DMS79 treated with DMSO at 0.1 percent for 48 hours (cell line): ENCODE results near the gene ARHGEF35.
"Not testable (repeated sequence)": the region's sequence is repeated elsewhere in the genome, so short reads cannot be mapped to it uniquely, and the experiment has no call there.

Source experiments
- DNase-seq: peaks from one replicate; lab custom pipeline; 2025; lab: John Stamatoyannopoulos, UW

The ARHGEF35 gene

DNA sequence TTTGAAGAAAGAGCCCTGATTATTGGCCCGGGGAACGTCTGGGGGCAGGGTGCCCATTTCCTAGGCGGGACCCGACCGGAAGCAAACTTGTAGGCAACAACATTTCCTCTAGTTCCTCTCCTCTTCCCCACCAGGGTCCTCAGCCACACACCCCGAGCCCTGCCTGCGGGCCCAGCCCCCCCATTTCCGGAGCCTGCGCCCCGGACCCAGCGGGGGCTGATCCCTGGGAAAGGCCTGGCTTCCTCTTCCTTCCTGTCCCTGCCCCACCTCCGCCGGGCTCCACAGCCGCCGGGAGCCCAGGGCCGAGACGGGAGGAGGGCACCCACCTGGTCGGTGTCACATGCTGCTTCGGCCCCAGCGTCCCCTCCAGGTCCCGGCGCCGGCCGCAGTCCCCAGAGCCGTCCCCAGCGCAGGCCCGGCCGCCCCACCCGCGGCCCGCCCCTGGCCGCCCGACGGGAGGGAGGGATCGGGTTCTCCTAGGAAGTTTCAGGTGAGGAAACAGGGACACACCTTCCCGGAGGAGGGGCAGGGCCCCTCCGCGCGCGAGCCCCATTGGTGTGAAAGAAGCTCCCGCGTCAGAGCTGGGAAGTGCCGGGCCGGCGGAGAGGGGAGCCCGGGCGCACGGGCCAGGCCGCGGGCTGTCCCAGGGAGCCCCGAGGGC, at the start of gene ARHGEF35:
TSS of gene ARHGEF35 (minus strand) at position 622 of the 661 bp plus-strand sequence. CDS start 7,450 bp downstream, outside the sequence.
- DNase-seq = not testable (repeated sequence)

GRCh38 chr7:144245372-144245771, 49.7 kb upstream of the ARHGEF35 start:
- not testable (repeated sequence) for DNase-seq

GRCh38 chr7:144239365-144239764, 43.7 kb upstream of the ARHGEF35 start, which contains the start of gene OR2A42:
Gene OR2A42 (minus strand): TSS chr7:144239605. CDS start chr7:144232843, 6,762 bp downstream.
- DNase-seq = not testable (repeated sequence)

DNA sequence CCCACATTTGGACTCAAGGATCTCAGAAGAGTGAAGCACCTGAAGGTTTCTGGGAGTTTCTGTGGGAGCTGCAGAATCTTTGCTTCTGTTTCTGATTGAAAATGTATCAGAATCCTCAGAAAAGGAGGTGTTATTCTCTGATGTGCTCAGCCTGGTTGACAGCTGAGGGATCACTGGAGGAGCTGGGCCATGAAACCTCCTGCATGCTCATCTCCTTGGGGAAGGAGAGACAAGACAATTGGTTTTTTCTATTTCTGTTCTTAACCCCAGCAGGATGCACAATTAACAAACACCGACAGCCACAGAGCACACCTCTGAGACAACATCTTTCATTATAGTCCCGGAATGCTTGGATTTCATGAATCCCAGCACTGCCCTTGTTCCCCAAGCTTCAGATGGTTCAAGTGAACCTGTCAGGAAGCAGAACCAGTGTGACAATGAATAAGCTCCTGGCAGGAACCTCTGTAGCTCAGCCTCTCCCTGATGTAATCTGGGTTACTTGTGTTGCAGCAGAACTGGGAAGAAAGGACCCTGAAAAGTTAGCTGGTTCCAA, 43.0 kb upstream of the ARHGEF35 start:
- not testable (repeated sequence) for DNase-seq

DNA sequence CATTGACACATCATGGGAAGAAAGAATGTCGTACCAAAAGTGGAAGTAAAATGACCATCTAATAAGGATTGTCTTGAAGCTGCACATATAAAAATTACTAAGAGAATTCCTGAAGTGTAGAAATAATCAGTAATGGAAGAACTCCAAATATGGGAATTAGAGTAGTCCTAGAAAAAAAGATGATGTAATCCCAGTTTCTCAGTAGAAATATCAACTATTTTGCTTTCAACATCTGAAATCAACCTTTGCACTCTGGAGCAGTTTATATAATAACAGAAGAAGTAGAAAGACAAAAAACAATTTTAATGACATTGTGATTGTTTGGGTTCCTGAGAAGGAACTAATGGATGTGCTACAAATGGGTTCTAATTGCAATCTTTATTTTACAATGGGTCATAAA, 37.4 kb upstream of the ARHGEF35 start:
- DNase-seq = not testable (repeated sequence)

GRCh38 chr7:144231027-144231426, 35.4 kb upstream of the ARHGEF35 start:
- DNase-seq = not testable (repeated sequence)

DNA sequence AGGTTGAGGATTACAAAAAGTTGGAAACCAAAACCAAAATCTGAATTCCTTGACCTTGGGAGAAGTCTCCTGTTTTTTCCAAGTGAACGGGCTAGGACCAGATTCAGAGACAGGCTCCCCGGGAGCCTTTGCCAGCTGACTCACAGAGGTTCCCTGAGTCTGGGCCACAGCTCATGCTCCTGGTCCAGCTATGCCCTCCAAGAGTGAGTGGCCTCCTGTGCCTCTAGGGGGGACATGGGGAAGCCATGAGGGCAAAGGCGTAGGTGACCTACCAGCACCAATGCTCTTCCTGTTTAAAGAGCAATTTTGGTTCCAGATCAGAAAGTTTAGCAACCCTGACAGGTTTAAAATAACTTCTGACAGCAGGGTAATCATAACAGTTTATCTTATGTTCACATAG, 33.2 kb upstream of the ARHGEF35 start:
- not testable (repeated sequence) for DNase-seq

GRCh38 chr7:144226866-144227265, 31.2 kb upstream of the ARHGEF35 start:
- not testable (repeated sequence) for DNase-seq

GRCh38 chr7:144223675-144224074, 28.0 kb upstream of the ARHGEF35 start:
- DNase-seq = not testable (repeated sequence)

- not testable (repeated sequence) for DNase-seq
Measured at GRCh38 chr7:144220531-144220930, 24.9 kb upstream of the ARHGEF35 start.

DNA sequence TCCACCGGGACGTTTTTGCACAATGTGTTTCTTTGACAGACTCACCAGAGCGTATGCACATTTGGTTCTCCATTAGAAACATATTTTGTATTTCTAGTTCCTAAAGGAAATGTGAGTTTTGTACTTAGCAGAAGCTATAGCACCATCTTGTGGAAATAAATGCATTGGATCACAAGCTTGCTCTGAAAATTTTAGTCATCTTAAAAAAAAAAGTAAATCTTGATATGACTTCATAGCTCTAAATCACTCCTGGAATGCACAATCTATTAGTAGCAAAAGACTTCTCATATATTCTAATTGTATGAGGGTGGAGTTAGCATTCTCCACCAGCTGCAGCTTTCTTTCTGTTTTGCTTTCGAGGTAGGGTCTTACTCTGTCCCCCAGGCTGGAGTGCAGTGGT, 23.5 kb upstream of the ARHGEF35 start:
- not testable (repeated sequence) for DNase-seq

DNA sequence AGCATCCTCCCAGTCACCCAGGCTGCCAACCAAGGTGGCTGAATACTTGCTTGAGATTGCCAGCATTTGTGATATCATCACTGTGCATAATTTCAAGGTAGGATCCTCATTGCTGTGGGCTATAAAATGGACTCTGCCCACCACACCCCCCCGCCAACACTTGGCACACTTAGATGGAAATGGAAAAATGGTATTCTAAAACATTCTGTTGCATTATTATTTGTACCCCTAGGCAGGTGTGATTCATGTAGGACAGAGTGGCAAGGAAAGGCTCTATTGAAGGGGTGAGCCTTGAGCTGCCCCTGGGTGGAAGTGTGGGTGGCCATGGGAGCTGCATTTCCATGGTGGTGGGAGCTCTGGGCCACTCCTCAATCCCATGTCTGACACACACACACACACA, 22.9 kb upstream of the ARHGEF35 start:
- not testable (repeated sequence) for DNase-seq

DNA sequence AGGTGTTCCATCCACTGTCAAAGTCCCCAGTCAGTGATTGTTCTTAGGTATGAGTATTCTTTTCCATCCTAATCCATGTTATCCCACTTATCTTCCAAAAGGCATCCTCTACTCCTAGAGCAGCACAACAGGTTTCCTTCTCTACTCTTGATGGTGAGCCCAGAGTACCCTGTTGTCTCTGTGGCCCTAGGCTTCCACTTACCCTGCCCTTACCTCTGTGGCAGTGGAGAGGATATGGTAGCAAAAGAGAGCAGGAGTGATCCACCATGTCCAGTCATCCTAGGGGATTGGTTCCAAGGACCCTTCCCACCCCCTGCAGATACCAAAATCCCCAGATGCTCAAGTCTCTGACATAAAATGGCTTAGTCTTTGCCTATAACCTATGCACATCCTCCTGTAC, 21.6 kb upstream of the ARHGEF35 start:
- DNase-seq = not testable (repeated sequence)

DNA sequence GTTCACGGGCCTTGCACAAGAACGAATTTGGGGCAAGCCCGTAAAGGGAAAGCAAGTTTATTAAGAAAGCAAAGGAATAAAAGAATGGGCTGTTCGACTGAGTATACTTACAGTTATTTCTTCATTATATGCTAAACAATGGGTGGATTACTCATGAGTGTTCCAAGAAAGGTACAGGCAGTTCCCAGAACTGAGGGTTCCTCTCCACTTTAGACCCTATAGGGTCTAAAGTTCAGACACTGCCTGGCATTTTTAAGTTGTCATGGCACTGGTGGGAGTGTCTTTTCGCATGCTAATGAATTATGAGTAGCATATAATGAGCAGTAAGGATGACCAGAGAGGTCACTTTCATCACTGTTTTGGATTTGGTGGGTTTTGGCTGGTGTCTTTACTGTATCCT, 9.7 kb upstream of the ARHGEF35 start:
- DNase-seq = not testable (repeated sequence)

- DNase-seq = not testable (repeated sequence)
Measured at GRCh38 chr7:144203086-144203485, 7.5 kb upstream of the ARHGEF35 start.

GRCh38 chr7:144201978-144202377, 6.3 kb upstream of the ARHGEF35 start:
- not testable (repeated sequence) for DNase-seq

DNA sequence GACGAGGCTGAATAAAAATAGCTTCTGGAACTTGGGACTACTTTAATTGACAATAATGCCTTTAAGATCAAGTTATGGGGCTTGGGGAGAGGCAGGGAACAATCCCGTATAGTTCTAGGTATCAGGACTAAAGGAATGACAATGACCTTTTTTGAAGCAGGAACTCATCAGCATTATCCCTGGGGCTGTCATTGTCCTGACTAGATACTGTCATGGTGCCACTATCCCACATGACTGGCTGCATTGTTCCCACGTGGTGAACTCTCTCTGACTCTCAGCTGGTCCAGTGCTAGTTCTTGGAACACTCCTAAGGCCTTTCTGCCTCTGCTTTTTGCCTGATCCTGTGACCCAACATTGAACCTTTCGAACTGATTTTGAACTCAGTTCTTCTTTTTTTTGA, 3.3 kb upstream of the ARHGEF35 start:
- not testable (repeated sequence) for DNase-seq

DNA sequence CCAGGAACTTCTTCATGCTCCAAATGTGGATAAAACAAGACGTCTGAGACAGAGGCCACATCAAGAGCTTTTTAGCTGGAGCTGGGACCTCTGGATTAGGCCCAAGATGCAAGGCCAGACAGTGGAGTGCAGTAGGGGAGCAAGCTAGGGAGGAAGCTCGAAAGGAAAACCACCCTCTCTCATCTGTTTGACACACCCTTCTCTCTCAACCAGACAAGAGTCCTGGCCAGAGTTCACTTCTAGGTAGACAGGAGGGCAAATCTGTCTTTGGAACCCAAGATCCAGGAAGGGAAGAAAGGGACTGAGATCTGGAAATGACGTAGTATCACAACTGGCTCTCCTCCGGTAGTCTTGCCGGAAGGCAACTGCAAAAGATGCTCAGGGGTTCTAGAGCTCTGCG, 1.2 kb downstream of the ARHGEF35 start:
- DNase-seq = not testable (repeated sequence)

DNA sequence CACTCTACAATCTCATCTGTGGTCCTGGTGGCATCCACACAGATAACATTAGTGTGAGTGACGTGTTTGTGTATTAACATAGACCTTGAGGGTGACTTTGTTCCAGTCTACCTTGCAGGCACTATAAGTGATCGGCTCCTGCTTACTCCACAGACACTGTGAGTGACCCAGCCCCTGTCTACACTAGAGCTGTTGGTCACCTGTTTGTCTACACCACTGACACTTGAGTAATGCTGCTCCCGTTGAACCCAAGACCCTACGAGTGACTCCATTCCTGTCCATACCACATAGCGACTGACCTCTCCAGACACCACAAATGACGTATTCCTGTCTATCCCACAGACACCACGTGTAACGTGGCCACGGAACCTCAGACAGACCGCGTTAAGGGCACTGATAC, 1.9 kb downstream of the ARHGEF35 start:
- not testable (repeated sequence) for DNase-seq

DNA sequence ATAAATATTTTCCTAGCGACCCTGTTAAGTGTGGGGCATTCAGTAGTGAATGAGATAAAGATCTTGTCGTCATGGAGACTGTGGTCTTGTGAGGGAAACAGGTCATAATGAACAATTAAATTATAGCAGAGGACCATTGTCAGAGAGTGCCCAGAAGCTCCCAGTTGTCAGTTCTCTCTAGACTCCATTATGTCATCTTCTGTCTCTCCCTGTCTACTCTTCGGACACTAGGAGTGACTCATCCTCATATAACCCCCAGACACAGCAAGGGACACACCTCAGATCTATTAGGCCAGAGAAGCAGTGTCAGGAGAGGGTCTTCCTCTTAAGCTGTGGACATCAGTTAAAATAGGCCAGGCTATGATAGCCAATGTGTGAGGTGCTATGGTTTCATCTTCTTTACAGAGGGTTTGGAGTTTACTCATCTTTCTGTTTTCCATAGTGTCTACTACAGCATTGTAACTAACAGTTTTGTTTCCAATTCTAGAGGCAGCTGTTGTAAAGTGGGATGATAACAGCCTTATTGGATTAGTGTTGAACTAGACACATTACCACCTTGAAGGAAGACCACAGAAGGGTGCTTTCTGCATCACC, 7.0 kb downstream of the ARHGEF35 start:
- DNase-seq = not testable (repeated sequence)

- DNase-seq = not testable (repeated sequence)
Measured at GRCh38 chr7:144187848-144188247, 7.8 kb downstream of the ARHGEF35 start.

DNA sequence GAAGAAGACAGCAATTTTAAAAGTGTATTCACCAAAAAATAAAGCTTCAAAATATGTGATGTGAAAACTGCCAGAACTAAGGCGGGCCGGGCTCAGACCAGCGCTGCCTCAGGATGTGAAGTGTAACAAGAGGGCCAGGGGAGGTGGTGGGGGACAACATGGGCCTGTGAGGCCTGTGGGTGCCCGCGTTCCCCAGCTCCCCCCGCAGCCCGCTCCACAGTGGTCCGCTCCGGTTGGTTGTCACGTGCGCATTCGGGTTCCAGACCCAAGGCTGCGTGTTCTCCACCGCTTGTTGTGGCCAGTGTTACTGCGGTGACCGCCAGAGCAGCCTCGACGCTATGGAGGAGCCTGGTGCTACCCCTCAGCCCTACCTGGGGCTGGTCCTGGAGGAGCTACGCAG, 12.5 kb downstream of the ARHGEF35 start, which contains the start of gene CTAGE4:
TSS of gene CTAGE4 (plus strand) at position 301 of the 400 bp plus-strand sequence. CDS start at position 339, 38 bp downstream.
- DNase-seq = not testable (repeated sequence)

GRCh38 chr7:144179165-144179479, 16.5 kb downstream of the ARHGEF35 start:
- not testable (repeated sequence) for DNase-seq
